HG03342 (cell line): ENCODE measurements around the gene MASP1.

Experiments
- ATAC-seq: cut with Tn5 transposase; IDR thresholded peaks from one replicate; pipeline ENCODE4 v1.9.1; 2021; ENCODE audit warnings: mild to moderate bottlenecking, moderate library complexity; ENCODE audit not compliant: unreplicated experiment

The MASP1 gene

GRCh38 chr3:187293516-187294430 lies 2.2 kb upstream of the MASP1 start:
- no peak for ATAC-seq

DNA sequence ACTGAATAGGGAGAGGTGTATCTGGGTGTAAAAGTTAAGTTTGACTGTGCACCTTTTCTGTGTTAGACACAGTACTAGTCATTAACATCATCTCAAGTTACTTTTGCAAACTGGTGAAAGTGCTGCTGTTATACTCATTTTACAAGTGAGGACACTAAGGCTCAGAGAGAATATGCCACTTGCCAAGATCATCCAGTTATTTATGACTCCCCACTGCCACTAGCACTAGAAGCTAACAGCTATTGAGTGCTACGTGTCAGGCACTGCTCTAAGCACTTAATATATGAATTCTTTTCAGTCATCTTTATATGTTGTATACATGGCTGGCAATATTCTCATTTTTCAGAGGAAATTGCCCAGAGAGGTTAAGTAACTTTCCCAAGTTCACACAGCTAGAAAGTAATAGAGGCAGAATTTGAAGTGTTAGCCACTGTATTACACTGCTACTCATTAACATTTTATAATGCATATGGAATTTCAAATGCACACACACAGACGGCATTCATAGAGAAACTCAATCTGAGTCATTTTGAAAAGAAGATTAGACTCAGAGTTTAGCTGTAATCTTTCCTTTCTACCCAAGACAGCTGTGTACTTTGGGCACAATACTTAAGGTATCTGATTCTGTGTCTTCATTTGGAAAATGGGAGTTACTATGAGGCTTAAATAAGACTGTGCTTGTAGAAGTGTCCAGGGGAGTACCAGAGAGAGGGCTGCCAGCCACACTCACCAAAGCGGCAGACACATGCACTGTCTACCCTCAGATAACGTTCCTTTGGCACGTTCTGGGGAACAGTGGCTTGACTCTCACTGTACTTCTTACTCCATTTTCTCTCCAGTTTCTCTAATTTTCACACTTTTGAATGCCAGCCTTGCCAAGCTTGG lies 1.3 kb upstream of the MASP1 start:
- ATAC-seq: no peak

- no peak for ATAC-seq
Observed at GRCh38 chr3:187292181-187292580, 644 bp upstream of the MASP1 start.

DNA sequence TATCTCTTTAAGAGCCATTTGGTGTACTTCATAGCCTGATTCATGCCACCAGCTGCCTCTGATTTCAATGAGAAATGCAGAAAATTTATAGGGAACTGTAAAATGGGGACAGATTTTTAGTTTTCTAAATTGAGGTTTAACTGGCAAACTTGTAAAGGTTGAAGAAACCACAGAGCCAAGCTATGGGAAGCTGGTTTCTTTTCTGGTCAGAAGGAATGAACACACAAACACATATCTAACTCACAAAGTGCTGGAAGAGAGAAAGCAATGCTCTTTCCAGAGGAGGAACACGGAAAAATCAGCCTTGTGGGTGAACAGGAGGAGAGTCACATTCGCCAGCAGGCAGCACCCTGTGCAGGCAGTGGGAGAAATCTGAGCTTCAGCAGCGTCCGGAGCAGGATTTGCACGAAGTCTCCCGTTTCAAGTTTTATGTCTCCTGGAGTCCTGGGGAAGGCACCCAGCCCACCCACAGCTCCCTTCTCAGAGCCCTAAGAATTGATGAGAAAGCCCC lies 481 bp downstream of the MASP1 start:
- no peak for ATAC-seq

DNA sequence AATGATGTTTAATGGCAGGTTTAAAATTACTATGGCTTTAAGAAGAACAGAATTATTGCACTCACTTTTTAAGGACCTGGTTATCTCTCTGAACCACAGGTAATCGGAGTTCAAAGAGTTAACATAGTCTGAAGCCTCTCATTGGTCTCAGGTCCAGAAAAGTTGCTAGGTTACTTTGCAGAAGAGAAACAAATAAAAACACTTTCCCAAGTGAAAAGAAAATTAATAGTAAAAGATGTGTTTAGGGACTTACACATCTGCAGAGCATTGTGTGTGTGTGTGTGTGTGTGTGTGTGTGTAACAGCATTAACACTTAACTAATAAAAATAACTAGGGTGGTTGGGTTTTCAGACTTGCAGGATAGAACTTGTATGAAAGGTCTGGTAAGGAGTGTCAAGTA lies 1.0 kb downstream of the MASP1 start:
- no peak for ATAC-seq

DNA sequence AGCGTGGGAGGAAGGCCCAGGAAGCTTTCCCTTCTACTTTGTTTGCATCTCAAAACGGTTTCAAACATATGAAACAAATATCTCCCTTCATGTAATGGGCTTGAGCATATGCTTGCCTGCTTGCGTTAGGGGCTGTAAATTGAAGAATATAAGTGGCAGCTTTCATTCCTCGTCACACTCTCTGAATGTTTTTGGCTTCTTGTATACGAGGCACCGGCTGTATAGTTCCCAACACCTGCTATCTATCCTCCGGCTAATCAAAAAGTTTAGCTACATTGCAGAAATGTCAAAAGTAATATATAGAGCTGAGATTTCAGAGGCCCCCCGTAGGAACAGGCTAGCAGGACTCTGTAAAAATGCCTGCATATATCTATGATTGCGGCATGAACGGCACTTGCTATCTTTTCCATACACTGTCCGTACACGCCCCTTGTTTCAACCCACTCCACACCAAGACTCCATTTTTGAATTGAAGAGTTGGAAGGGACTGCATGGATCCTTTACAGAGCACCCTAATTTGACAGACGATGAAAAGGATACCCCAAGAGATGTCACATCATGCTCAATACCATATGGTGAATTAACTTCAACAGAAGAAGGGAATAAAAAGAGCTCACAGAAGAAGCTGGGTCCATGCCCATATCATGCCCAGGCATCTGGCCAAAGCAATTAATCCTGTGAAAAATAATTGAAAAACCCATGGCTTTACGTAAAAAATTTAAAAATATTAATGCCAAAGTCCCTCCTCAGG lies 2.5 kb downstream of the MASP1 start:
- no peak for ATAC-seq

- ATAC-seq: no peak
Observed at GRCh38 chr3:187288131-187288854, 3.2 kb downstream of the MASP1 start.

GRCh38 chr3:187287256-187287655 lies 4.3 kb downstream of the MASP1 start:
- ATAC-seq: no peak

DNA sequence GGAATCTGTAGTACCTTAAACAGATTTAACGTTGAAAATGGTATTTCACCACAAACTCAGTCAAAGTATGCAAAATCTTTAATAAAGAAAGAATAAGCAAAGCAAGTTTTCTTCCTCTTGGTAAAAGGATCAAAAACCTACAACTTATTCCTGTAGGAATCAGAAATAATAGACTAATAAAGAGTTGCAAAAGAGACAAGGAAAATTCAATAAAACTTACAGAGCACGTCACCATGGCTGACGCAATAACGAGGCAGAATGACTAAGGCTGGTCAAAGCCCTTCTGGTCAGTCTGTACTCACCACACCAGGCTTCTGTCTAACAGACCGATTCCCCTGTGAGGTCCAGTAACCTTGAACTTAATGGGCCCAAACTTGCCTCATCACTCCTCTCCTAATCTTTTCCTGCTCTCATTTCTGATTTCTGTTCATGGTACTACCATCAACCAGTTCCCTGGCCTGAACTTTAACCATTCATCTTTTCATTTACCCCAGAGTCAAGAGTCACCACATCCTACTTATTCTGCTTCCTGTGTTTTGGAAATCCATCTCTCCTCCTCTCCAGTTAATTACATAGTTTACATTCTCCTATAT lies 5.0 kb downstream of the MASP1 start:
- no peak for ATAC-seq

DNA sequence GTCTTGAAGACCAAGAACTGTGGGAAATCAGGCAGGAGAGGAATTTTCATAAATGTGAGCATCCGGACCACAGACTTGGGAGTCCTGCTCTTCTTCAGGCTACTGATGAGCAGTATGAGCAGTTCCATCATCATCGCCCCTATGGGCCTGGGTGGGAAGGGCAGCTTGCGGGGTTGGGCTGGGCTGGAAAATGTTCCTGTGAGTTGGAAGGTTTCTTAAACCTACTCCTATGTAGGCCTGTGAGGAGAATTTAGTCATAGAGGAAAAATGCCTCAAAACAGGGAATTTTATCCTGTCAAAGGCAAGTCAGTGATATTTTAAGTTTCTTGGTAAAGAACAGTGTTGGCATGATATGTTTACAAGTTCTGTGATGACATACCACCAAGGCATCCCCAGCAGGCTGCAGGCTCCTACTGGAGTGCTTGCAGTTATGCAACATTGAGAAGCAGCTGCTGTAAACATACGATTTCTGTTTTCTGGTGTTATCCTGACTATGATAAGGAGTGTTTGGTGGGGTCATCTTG lies 10.3 kb downstream of the MASP1 start:
- no peak for ATAC-seq

- ATAC-seq: no peak
Observed at GRCh38 chr3:187280644-187281043, 10.9 kb downstream of the MASP1 start.

DNA sequence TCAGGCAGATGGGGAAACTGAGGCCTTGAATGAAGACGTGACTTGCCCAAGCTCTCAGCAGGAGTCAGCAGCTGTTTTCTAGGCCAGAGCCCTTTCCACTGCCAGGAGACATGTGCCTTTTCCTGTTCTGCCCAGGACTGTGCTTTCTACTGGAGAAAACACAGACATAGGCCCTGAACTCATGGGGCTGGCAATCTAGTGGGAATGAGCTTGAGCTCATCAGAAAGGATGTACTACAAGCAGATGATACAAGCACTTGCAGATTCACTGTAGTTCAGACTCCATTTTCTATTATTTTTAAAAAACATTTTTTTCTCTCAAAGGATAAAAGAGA lies 14.4 kb downstream of the MASP1 start:
- no peak for ATAC-seq

- ATAC-seq: no peak
Observed at GRCh38 chr3:187276397-187277128, 15.0 kb downstream of the MASP1 start.

DNA sequence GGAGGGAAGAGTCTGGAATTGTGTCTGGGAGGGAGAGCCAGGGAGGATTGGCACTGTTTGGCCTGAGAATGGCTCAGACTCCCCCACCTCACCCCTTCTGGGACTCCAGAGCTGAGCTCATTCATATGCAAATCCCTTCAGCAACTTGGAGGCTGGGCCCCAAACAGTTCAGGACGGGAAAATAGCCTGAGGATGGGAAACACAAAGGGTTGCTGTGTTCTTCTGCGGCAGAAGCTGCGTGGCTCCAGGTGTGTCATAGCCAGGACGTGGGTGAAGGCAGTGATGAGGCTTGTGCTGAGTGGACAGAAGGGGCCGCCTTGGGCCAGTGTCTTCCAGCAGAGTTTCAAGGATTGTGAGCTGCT lies 16.6 kb downstream of the MASP1 start:
- no peak for ATAC-seq

- ATAC-seq: no peak
Observed at GRCh38 chr3:187274315-187274976, 17.1 kb downstream of the MASP1 start.

DNA sequence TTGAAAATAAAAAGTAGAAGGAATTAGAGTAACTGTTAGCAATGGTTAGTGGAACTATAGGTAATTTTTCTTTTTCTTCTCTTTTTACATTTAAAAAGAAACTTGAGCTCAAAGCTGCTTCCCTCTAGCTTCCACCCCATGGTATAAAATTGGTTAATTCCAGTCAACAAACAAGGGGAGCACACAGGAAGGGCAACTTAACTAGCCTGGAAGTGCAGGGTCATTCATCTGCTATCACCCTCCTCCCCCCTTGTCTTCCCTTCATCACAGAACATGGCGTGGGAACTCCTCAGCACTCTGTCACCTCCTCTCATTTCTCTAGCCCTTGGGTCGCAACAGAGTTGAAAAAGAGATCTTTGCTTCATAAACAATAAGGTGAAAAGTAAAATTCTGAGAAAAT lies 20.0 kb downstream of the MASP1 start:
- ATAC-seq: no peak

DNA sequence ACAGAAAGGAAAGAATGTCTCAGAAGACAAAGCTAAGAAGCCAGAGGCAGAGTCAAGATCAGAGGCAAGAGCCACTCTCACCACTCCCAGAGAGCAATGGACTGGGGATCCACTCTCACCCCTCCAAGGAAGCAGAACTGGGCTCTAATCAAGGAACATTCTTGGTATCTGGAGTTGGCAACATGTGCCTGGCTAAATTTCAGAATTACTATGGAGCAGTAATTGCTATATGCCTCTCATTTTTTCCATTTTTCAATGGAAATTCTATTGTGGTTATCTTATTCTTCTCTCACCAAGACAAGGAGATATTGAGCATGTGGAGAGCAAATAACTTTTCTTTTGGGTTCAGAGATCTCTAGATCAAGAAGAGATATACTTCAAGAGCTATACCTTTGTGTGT lies 22.1 kb downstream of the MASP1 start:
- ATAC-seq: no peak

DNA sequence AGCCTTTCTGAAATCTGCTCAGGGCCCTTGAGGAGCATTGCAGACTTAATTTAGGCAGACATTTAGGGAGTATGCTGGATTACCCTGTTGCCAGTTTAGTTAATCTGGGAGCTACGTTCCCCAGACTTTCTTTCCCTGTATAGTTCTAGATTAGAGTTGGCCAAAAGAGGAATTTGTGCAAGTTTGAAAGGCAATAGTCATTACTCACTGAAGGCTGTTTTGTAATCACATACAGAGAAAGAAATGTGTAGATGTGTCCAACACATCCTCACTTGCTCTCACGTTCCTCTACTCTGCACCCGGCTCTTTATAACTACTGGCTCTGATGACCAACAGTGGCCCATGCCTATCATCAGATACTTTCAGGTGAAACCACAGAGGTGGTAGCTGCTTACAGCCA lies 24.2 kb downstream of the MASP1 start:
- no peak for ATAC-seq

DNA sequence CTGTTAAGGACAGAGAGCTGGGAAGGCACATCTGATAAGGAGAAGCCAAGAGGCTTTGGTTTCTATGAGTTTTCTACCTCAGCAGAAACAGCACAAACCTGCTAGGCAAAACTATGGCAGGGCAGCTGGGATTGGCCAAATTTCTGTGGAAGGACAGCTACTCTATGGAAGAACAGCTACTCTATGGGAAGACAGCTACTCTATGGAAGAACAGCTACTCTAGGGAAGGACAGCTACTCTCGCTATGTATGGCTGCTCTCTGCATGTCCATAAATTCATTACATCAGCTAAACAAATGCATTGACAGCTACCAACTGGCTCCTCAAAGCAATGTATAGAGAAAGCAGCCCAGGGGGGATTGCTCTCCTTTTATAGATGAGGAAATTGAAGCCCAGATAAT lies 24.8 kb downstream of the MASP1 start:
- no peak for ATAC-seq
